Epithelial cell of esophagus (primary cell): ENCODE measurements around the gene ZSCAN2.

Experiments
- DNase-seq: peaks from one replicate; pipeline ENCODE4 v3.0.0; 2010; ENCODE audit warnings: low read depth
- H3K4me3 ChIP-seq: 2 replicates; pipeline ENCODE4 v1.5.1; 2011; ENCODE audit warnings: mild to moderate bottlenecking, low read length, control low read depth
- CTCF ChIP-seq: IDR thresholded peaks from 2 replicates; pipeline ENCODE4 v1.5.1; 2011; ENCODE audit warnings: low read depth, mild to moderate bottlenecking, low read length, control low read depth, inconsistent platforms; ENCODE audit not compliant: insufficient read depth; ENCODE audit errors: missing control alignments

Gene ZSCAN2

GRCh38 chr15:84603630-84604379 is 3.0 kb downstream of the ZSCAN2 start:
- H3K4me3 ChIP-seq = no peak overlapping the region
- no peak for DNase-seq
- TF ChIP-seq CTCF = no peak

- no peak for DNase-seq
- no peak overlapping the region for H3K4me3 ChIP-seq
- no peak for TF ChIP-seq CTCF
Measured at GRCh38 chr15:84604826-84605553, 4.2 kb downstream of the ZSCAN2 start.

- no peak for TF ChIP-seq CTCF
- DNase-seq = no peak
- no peak overlapping the region for H3K4me3 ChIP-seq
Measured at GRCh38 chr15:84605554-84605882, 4.7 kb downstream of the ZSCAN2 start.

- no peak overlapping the region for H3K4me3 ChIP-seq
- DNase-seq = no peak
- no peak for TF ChIP-seq CTCF
Measured at GRCh38 chr15:84606653-84607120, 5.9 kb downstream of the ZSCAN2 start.

GRCh38 chr15:84608707-84609284 is 8.0 kb downstream of the ZSCAN2 start:
- TF ChIP-seq CTCF = no peak
- no peak overlapping the region for H3K4me3 ChIP-seq
- DNase-seq = no peak

GRCh38 chr15:84609818-84610525 is 9.2 kb downstream of the ZSCAN2 start:
- no peak overlapping the region for H3K4me3 ChIP-seq
- no peak for TF ChIP-seq CTCF
- DNase-seq = no peak
